OCI-LY7 (cell line): ENCODE data around the gene ZFP36.

Source experiments
- EZH2phosphoT487 ChIP-seq: fragments of 200-600 bp; sonication (generic); IDR thresholded peaks from 2 replicates; pipeline ENCODE4 v1.6.1; 2018; ENCODE audit warnings: low read depth, borderline replicate concordance, mild to moderate bottlenecking, mixed run types, antibody characterized with exemption, low read length, moderate library complexity, mixed read lengths
- TF ChIP-seq, protein P1 (sequence below): fragments of 200-600 bp; sonication (generic); conservative IDR thresholded peaks from 2 replicates; pipeline ENCODE4 v1.5.1; 2014; ENCODE audit warnings: mild to moderate bottlenecking, antibody characterized with exemption, low read length, moderate library complexity, mixed read lengths

DNA sequence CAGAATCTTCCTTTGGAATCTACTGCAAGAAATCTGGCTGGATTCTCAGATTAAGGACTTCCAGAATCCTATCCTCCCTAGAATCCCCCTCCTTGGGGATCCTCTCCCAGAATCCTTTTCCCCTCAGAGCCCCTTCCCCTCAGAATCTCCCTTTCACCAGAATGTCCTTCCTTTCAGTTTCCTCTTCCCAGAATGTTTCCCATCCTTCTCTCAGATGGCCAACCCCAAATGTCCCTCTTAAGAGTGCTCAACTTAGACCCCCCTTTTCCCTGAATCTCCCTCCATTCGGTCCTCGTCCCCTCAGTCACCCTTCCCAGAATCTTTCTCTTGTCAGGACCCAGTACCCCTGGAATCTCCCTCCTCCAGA lies 29.7 kb downstream of the ZFP36 start:
- TF ChIP-seq, protein P1, sequence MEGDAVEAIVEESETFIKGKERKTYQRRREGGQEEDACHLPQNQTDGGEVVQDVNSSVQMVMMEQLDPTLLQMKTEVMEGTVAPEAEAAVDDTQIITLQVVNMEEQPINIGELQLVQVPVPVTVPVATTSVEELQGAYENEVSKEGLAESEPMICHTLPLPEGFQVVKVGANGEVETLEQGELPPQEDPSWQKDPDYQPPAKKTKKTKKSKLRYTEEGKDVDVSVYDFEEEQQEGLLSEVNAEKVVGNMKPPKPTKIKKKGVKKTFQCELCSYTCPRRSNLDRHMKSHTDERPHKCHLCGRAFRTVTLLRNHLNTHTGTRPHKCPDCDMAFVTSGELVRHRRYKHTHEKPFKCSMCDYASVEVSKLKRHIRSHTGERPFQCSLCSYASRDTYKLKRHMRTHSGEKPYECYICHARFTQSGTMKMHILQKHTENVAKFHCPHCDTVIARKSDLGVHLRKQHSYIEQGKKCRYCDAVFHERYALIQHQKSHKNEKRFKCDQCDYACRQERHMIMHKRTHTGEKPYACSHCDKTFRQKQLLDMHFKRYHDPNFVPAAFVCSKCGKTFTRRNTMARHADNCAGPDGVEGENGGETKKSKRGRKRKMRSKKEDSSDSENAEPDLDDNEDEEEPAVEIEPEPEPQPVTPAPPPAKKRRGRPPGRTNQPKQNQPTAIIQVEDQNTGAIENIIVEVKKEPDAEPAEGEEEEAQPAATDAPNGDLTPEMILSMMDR, result no peak
- no peak for TF ChIP-seq EZH2phosphoT487
